ENCODE results near the gene SVBP.
"Not testable (repeated sequence)": the region's sequence is repeated elsewhere in the genome, so short reads cannot be mapped to it uniquely, and the experiment has no call there.

SVBP gene

DNA sequence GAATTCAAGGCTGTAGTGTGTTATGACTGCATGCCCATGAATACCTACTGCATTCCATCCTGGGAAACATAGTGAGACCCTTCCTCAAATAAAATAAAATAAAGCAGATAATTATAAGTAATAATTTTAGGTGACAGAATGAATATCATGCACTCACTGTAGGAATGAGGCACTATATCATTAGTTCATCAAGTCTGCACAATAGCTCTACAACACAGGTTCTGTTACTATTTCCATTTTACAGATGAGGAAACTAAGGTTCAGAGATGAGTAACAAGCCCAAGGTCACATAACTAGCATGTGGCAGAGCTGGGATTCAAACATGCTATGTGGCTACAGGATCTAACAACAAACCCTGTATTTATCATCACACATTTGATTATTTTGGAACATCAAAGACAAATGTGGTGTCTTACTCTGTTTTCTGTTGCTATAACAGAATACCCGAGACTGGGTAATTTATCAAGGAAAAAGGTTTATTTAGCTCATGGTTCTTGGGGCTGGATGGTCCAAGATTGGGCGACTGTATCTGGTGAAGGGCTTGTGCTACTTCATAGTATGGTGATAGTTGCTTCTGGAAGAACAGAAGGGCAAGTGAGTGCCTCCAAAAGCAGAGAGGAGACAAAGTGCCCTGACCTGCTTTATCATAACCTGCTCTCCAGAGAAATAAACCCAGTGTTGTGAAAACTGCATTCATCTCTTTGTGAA, 24.4 kb upstream of the SVBP start:
- no peak for DNase-seq (ENCODE audit: low read depth, low spot score)

DNA sequence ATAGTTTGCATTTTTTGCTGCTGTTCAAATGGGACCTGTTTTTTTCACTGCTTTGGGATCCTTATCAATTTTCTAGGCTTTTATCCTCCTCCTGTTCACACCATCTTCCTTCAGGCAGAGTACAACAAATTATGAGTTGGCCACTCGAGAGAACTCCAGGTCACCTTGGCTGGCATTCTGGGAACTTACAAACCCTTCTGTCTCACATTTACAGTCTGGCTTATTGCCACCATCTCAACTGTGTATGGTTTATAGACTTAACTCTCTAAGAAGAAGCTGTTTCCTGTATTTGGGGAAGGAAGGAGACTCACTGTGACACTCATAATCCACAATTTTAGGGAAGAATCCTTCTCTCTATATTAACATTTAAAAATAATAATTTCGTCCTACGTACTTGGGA, 23.8 kb upstream of the SVBP start:
- DNase-seq (ENCODE audit: low read depth, low spot score) = no peak

DNA sequence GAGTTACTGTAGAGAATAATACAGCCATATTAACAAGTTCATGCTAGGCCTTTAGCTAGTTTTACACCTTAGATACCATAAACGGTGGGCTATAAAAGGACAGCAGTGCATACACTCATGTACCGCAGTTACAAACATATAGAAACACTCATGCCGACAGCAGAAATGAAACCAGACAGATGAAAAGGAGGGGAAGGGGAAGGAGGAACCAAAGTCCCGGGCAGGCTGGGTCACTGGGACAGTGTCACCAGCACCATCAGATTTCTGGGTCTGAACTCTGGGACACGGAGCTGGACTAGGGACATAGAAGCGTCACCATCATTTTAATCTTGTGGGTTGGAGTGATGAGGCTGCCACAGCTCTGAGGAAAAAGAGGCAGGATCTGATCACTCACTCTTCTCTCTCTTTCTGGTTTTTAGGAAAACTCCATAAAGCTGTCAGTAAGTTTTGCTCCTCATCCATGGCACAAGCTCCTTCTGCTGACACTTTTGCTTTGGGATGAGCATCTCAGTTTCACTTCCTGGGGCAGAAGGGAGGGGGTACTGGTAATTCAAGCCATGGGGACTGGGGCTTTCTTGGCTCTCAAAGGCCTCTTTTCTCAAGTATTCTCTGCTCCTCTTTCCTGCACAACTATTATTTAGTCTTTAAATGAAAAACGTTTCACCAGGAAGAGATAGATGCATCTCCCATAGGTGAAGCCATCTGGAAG, 21.4 kb upstream of the SVBP start:
- DNase-seq (ENCODE audit: low read depth, low spot score) = no peak

DNA sequence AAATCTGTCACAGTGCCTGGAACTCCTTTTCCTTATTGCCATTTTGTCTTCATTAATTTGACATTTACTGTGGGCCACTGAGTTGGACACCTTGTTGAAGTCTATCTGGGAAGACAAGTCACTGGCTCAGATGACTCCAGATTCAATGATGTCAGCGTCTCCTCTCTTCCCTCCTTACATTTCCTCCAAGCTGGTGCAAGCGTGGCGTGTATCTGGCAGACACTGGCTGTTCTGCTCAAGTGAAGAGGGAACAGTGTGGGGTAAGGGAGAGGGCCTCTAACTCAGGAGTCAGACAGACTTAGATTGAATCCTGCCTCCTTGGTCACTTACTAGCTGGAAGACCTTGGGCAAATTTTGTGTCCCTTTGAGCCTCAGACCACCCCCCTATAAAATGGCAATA, 20.5 kb upstream of the SVBP start:
- DNase-seq (ENCODE audit: low read depth, low spot score) = no peak

DNA sequence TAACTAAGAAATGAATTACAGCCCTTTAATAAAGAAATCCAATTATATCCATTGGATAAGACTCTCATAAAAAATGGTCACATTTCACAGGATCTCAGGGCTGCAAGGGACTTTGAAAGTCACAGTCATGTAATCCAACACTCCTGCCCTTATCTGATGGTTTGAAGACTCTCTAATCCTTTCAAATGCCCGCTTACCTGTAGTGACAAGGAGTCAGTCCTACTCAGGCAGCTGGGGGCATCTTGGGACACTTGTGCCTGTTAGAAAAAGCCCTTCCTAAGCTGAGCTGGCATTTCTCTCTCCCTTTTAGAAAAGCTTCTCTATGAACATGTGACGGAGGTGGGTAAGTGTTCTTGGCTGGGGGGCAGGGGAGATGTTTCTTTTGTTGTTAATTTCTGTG, 18.2 kb upstream of the SVBP start:
- no peak for DNase-seq (ENCODE audit: low read depth, low spot score)

DNA sequence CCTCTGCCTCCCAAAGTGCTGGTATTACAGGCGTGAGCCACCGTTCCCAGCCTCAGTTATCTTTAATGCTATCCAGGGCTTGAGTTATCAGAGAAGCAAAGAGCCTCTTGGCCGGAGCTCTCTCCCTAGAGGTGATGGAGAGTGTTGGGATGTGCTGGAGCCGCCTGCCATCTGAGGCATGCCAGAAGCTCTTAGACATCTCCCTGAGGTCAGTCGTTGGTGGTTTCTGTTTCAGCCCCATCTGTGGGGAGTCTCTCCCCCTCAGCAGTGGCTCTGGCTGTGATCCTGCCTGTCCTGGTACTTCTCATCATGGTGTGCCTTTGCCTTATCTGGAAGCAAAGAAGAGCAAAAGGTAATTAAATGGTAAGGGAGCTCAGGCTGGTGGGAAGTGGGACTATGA, 17.6 kb upstream of the SVBP start:
- DNase-seq (ENCODE audit: low read depth, low spot score) = no peak

DNA sequence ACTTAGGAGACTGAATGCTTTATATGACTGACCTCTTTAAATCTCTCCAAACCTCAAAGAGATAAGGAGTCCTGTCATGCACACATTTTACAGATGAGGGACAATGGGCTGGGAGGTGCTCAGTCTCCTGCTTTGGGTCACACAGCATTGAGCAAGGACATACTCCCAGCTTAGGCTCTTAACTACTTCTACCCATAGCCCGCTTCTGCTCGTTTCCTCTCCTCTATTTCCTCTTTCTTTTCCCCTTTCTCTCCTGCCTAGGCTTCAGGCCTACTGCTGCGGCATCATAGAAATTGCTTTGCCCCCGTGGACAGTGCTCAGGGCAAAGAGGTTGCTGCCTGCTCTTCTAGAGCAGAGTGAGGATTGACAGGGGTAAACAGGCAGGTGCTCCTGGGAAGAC, 16.8 kb upstream of the SVBP start:
- DNase-seq (ENCODE audit: low read depth, low spot score) = no peak

DNA sequence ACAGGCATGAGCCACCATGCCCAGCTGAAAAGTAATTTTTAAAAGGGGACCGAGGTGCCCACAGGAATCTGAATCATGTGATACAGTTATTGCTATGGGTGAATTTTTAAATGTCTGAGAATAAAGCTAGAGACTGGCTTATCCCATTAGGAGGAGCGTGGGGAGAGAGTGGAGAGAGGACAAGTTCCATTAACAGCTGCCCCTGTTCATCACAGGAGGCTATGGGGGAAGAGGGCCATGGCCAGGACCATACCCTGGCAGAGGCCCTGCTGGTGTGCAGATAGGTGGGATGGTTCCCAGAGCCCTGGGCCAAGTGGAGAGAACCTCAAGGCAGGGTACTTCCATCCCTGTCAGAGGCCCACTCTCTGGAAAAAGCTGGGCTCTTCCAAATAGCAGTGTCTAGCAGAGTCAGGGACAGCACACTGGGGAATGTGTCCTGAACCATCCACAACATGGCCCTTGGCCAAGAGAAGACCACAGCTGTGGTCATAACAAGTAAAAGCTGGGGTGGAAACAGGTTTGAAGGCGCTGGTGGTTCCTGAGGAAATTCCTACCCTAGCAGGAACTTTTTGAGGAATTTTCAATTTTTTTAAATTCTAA, 15.5 kb upstream of the SVBP start:
- DNase-seq (ENCODE audit: low read depth, low spot score) = no peak

DNA sequence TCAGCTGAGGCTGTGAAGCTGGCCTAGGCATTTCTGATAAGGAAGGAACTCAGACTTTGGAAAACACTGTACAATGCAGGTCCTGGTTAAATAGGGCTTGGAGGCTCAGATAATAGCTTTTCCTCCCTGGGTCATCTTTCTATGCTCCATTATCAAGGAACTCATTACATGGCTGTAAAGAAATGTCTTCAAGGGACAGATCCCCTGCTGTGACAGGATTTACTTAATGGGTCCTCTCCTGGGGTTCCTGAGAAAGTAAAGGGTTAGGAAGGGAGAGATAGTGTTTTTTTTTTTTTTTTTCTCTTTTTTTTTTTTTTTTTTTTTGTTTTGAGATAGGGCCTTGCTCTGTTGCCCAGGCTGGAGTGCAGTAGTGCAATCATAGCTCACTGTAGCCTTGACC, 14.1 kb upstream of the SVBP start:
- DNase-seq (ENCODE audit: low read depth, low spot score) = no peak

DNA sequence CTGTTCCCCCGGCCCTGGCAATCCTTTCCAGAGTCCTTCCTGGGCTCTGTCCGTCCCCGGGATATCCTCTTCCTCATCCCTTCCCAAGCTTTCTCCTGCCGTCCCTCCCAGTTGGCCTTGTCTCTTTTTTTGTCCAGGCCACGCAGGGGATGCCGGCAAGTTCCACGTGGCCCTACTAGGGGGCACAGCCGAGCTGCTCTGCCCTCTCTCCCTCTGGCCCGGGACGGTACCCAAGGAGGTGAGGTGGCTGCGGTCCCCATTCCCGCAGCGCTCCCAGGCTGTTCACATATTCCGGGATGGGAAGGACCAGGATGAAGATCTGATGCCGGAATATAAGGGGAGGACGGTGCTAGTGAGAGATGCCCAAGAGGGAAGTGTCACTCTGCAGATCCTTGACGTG, 13.4 kb upstream of the SVBP start:
- no peak for DNase-seq (ENCODE audit: low read depth, low spot score)

DNA sequence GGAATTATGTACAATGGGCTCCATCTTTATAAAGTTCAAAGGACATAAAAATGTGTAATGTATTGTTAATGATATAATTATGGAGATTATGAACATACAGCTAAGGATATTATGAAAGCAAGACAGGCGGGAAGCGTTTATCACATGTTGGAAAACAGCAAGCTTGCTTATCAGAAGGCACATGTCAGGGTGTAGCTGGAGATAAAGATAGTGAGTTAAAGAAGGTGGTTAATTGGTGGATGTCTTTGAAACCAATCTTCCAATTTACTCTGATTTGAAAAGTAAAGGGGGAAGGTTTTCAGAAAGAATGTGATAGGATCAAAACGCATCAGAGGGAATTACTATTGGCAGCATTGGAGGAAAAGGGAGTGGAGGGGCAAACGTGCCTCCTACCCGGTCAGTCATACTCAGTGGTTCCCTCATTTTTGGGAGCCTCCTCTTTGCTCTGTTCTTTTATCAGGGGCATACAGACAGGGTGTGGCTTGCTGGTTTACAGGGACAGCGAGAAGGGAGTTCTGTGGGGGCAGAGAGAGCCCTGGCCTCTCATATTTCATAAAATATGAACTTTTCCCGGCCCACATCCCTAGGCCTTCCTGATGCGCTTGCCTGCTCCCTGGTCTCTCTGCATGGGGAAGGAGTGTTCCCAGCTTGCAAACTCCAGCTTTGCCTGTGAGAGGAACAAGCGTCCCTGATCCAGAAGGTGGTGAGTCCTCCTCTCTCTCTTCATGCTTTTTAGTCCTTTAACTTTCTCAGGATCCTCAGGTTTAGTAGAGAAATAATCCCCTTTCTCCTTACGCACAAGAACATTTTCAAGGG, 8.0 kb upstream of the SVBP start:
- no peak for DNase-seq (ENCODE audit: low read depth, low spot score)

DNA sequence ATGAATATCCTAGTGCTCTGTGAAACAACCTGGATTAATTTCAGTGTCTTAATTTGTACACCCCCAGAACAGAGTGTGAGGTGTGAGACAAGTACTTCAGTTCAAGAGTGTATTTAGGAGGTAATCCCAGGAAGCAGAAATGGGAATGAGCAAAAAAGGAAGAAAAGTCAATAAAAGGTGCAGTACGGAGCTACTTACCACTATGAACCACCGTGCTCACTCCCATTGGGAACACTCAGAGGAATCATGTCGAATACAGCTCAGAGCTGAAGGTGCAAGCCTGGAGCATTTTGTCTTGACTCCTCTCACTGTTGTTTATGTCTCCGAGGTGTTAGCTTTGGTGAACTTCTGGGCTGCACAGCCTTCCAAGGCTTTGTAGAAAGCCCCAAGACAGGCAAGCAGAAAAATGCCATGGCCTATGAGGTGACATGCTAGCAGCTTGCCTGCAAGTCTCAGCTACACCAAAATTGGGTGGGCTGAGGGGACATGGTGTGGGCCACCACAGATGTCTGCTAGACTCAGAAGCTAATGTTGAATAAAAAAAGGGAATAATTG, 7.4 kb upstream of the SVBP start:
- DNase-seq (ENCODE audit: low read depth, low spot score) = no peak

DNA sequence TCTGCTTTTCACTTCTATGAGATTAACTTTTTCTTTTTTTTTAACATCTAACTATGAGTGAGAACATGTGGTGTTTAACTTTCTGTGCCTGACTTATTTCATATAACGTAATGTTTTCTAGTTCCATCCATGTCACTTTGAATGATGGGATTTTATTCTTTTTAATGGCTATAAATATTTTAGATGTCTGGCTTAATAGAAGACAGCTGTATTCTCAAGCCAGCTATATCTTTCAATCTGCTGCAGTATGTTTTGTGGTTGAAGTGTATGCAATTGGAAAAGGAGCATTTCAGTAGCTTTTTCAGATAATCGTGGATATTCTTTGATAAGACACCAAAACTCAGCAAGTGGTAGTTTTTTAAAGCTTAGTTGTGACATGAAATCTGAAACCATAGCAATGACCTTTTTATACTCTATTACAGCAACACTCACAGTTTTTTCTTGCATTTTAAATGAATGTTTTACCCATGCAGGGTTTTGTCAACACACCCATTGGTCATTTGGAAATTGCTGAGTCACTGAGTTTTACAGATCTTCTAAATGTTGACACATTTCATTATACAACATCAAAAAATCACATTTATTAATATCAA, 5.7 kb upstream of the SVBP start:
- DNase-seq (ENCODE audit: low read depth, low spot score) = no peak

DNA sequence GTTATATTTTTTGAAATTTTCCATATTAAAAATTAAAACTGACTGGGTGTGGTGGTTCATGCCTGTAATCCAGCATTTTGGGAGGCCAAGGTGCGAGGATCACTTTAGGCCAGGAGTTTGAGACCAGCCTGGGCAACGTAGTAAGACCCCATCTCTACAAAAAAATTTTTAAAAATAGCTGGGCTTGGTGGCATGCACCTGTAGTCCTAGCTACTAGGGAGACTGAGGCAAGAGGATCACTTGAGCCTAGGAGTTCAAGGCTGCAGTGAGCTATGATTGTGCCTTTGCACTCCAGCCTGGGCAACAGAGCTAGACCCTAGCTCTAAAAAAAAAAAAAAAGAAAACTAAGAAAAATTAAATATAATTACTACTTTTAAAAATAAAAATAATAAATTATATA, 4.5 kb upstream of the SVBP start:
- DNase-seq (ENCODE audit: low read depth, low spot score) = no peak

DNA sequence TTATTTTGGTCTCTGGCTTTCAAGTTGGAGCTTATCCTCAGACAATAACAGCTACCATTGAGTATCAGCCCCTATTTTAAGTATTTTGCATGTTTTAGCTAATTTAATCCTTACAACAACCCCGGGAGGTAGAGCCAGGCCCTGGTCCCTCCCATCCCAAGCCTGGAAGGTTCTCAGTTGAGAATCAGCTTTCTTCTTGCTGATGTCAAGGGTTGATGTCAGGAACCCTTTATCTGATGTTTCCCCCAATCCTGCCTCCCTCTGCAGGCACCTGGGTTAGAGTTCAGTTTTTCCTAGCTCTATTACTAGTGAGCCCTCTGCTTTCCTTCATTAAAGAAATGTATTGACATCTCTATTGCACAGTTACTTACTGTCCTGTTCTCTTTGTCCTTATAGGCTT, 3.6 kb upstream of the SVBP start:
- DNase-seq (ENCODE audit: low read depth, low spot score) = no peak

DNA sequence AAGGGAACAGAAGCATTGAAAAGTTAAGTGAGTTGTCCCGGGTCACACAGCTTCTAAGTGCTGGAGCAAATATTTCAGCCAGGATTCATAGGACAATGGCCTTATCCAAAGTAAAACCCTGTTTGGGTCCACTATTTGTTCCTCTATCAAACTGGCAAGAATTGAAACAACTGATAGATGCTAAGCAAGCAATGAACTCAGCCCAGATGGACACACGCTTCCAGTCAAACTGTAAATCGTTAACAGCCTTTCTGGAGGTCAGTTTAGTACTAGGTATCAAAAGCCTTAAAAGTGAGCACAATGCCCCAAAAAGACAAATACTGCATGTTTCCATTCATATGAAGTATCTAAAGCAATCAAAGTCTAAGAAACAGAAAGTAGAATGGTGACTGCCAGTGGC, 779 bp upstream of the SVBP start:
- no peak for DNase-seq (ENCODE audit: low read depth, low spot score)

DNA sequence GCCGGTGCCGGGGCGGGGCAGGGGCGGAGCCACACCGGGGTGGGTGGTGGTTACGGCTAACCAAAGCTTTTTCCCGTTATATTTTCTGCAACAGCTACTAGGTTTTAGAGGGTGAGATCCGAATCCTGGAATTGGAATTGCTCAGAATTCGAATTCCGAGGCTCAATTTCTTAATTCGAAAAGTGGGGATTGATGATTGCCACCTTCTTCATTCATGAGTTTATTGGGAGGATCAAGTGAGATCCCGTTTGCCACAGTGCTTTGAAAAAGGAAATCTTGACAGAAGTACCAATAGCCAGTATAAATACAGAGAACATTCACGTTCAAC, 207 bp upstream of the SVBP start:
- no peak for DNase-seq (ENCODE audit: low read depth, low spot score)

DNA sequence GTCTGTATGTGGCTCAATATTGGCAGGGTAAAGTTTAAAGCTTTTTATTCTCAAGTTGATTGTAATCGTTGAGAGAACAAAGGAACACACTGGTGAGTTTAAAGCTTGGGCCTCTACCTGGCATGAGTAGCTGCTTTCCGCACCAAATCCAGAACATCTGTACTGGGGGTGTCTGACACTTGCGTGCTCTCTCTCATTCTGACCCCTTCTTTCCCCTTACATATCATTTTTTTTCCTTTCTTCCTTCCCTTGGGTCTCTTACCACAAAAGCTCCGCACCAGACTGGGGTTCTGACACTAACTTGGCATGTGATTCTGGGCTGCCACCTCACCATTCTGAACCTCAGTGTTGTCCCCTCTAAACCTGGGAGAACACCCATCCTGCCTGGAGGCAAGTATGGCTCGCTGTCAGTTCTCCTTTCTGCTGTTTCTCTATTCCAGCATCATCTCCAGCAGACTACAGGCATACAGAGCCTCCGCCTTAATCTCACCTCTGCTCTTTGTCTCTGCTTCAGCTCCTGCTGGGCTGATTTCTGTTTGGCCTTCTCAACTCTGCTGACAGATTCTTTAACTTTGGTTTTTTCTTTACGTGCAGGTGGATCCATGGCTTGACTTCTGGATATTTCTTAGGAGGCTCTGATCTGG, 1.1 kb downstream of the SVBP start:
- no peak for DNase-seq (ENCODE audit: low read depth, low spot score)

DNA sequence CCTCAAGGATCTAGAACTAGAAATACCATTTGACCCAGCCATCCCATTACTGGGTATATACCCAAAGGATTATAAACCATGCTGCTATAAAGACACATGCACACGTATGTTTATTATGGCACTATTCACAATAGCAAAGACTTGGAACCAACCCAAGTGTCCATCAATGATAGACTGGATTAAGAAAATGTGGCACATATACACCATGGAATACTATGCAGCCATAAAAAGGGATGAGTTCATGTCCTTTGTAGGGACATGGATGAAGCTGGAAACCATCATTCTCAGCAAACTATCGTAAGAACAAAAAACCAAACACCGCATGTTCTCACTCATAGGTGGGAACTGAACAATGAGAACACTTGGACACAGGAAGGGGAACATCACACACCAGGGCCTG, 2.4 kb downstream of the SVBP start:
- not testable (repeated sequence) for DNase-seq (ENCODE audit: low read depth, low spot score)

DNA sequence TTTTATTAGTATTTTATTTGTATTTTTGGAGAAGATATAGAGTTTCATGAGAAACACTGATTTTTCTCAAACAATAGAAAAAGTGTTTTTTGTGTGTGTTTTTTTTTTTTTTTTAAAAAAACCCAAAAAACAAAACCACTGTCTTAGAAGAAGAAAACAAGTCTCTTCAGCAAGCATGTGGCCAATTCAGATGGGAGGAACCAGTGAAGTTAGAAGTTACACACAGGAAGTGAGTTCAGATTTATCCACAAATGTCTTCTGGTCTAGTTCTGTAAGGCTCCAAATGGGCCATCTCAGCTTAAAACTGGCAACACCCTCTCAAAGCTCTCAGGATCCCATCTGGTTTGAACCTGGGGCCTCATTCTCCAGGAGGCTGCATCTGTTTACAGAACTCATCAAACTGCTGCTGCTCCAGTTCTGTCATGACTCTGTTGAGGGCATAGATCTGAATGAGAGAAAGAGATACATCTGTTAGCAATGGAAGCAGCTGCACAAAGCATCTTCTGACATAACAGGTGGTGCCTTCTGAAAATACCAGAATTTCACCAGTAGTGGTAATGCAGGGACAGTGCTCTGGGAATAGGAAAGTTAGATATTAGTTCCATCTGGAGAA, 10.0 kb downstream of the SVBP start:
- DNase-seq (ENCODE audit: low read depth, low spot score) = no peak

DNA sequence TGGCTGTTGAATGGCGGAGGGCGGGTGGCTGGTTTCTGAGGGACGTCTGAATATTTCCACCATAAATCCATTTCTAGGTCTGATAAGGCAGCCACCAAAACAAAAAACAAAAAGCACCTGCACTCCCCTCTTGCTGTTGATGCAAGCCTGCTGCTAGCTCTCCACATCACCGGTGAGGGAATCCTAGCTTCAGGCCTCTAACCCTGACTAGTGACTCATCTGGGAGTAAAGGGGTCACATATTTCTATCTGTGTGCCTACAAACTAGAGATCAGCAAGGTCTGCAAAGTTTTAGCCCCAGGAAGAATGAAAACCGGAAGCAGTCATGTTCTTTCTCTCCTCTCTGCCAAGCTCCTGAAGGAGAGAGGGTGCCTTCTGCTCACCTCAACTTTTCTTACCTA, 10.6 kb downstream of the SVBP start:
- DNase-seq (ENCODE audit: low read depth, low spot score) = no peak
